HL-60 (cell line): ENCODE measurements around the gene C4orf46.
"Not testable (repeated sequence)": the region's sequence is repeated elsewhere in the genome, so short reads cannot be mapped to it uniquely, and the experiment has no call there.

Experiments used
- GABPA ChIP-seq: IDR thresholded peaks from 2 replicates; pipeline ENCODE4 v1.6.1; 2012; ENCODE audit warnings: low read depth
- POLR2AphosphoS5 ChIP-seq: IDR thresholded peaks from 2 replicates; pipeline ENCODE4 v1.6.1; 2012; ENCODE audit warnings: low read depth
- REST ChIP-seq: IDR thresholded peaks from 2 replicates; pipeline ENCODE4 v1.6.1; 2012; ENCODE audit warnings: low read depth; ENCODE audit not compliant: insufficient replicate concordance
- TF ChIP-seq, protein P1 (sequence below): IDR thresholded peaks from one replicate; pipeline ENCODE4 v1.5.1; 2011; ENCODE audit warnings: low read length, control low read depth, inconsistent platforms; ENCODE audit not compliant: insufficient read depth

- not testable (repeated sequence) for TF ChIP-seq REST, GABPA, POLR2AphosphoS5
- TF ChIP-seq, protein P1, sequence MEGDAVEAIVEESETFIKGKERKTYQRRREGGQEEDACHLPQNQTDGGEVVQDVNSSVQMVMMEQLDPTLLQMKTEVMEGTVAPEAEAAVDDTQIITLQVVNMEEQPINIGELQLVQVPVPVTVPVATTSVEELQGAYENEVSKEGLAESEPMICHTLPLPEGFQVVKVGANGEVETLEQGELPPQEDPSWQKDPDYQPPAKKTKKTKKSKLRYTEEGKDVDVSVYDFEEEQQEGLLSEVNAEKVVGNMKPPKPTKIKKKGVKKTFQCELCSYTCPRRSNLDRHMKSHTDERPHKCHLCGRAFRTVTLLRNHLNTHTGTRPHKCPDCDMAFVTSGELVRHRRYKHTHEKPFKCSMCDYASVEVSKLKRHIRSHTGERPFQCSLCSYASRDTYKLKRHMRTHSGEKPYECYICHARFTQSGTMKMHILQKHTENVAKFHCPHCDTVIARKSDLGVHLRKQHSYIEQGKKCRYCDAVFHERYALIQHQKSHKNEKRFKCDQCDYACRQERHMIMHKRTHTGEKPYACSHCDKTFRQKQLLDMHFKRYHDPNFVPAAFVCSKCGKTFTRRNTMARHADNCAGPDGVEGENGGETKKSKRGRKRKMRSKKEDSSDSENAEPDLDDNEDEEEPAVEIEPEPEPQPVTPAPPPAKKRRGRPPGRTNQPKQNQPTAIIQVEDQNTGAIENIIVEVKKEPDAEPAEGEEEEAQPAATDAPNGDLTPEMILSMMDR, result not testable (repeated sequence)
These were observed 40.9 kb upstream of the C4orf46 start for GRCh38 chr4:158712622-158713021.
